GM13976 (cell line): ENCODE results near the gene TMPRSS9.

ENCODE experiments used
- DNase-seq: peaks from one replicate; pipeline ENCODE4 v3.0.0; 2012; ENCODE audit warnings: low spot score
- in situ Hi-C: fragments of 300-500 bp; cut with MboI; formaldehyde crosslinking; loops from one replicate; pipeline ENCODE4 v1.12.0; 2022; ENCODE audit warnings: low sequenced_read_pairs, mixed read lengths, inconsistent platforms; ENCODE audit not compliant: unreplicated experiment
- TF ChIP-seq, protein P1 (sequence below): IDR thresholded peaks from 2 replicates; pipeline ENCODE4 v1.5.1; 2012; ENCODE audit warnings: borderline replicate concordance, mild to moderate bottlenecking; ENCODE audit not compliant: insufficient read depth; ENCODE audit errors: extremely low read depth, missing control alignments, control extremely low read depth

Gene TMPRSS9

GRCh38 chr19:2359992-2360685 is at the start of gene TMPRSS9:
Gene TMPRSS9, plus strand, starts transcription at chr19:2360265. Its CDS starts 29,521 bp downstream, at chr19:2389786.
- DNase-seq, result no peak
- TF ChIP-seq, protein P1, sequence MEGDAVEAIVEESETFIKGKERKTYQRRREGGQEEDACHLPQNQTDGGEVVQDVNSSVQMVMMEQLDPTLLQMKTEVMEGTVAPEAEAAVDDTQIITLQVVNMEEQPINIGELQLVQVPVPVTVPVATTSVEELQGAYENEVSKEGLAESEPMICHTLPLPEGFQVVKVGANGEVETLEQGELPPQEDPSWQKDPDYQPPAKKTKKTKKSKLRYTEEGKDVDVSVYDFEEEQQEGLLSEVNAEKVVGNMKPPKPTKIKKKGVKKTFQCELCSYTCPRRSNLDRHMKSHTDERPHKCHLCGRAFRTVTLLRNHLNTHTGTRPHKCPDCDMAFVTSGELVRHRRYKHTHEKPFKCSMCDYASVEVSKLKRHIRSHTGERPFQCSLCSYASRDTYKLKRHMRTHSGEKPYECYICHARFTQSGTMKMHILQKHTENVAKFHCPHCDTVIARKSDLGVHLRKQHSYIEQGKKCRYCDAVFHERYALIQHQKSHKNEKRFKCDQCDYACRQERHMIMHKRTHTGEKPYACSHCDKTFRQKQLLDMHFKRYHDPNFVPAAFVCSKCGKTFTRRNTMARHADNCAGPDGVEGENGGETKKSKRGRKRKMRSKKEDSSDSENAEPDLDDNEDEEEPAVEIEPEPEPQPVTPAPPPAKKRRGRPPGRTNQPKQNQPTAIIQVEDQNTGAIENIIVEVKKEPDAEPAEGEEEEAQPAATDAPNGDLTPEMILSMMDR, result no peak
- in situ Hi-C loops, result no loop called here

DNA sequence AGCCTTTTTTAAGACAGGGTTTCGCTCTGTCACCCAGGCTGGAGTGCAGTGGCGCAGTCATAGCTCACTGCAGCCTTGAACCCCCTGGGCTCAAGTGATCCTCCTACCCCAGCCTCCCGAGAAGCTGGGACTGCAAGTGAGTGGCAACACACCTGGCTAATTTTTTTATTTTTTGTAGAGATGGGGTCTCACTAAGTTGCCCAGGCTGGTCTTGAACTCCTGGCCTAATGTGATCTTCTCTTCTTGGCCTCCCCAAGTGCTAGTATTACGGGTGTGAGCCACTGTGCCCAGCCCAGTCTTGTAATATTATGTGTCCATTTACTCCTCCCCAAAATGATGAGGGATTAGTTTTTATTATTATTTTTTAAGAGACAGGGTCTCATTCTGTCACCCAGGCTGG is 49.0 kb upstream of the TMPRSS9 start:
- DNase-seq, result no peak
- in situ Hi-C loops, result no loop called here
- TF ChIP-seq, protein P1, result no peak

DNA sequence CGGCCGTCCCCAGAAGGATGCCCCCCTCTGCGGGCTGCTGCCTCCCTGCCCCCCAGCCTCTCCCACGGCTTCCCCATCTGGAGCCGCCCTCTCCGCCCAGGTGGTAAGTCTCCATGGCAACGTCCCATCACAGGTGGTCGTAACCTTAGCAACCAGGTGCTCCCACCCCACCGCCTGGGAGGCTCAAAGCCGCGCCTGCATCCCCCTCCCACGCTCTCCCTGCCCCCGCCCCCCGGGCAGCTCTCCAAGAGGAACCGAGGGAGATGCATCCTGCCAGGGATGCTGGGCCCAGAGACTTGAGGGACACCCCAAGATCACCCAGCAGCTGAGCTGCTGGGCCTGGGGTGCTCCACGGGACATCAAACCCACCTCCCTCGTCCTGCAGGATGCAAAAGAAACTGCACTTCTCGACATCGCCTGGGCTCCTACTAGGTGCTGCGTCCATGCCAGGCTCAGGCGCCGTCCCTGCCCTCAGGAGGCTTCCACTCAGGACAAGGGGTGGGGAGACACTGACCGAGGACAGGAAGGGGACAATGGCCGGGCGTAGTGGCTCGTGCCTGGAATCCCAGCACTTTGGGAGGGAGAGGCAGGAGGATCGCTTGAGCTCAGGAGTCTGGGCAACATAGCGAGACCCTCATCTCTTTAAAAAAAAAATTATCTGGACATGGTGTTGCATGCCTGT is 47.1 kb upstream of the TMPRSS9 start:
- in situ Hi-C loops, result no loop called here
- TF ChIP-seq, protein P1, result no peak
- no peak for DNase-seq

DNA sequence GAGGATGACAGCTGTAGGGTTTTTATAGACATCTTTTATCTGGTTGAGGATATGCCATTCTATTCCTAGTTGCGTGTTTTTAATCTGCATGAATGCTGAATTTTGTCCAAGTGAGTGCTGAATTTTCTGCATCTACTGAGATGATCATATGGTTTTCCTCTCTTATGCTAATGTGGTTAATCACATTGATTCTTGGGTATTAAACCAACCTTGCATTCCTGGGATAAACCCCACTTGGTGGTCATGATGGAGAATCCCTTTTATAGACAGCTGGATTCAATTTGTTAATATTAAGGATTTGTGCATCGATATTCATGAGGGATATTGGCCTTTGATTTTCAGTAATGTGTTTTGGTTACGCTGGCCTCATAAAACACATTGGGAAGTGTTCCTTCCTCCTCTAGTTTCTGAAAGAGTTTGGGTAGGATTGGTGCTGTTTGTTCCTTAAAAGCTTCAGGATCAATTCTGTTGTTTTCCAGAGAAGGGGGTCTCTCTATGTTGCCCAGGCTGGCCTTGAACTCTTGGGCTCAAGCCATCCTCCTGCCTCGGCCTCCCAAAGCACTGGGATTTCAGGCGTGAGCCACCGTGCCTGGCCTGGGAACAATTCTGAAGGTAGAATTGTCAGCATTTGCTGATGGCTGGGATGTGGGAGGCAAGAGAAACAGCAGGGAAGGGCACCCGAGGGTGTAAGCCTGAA is 44.8 kb upstream of the TMPRSS9 start:
- in situ Hi-C loops, result no loop called here
- no peak for DNase-seq
- TF ChIP-seq, protein P1, result no peak

DNA sequence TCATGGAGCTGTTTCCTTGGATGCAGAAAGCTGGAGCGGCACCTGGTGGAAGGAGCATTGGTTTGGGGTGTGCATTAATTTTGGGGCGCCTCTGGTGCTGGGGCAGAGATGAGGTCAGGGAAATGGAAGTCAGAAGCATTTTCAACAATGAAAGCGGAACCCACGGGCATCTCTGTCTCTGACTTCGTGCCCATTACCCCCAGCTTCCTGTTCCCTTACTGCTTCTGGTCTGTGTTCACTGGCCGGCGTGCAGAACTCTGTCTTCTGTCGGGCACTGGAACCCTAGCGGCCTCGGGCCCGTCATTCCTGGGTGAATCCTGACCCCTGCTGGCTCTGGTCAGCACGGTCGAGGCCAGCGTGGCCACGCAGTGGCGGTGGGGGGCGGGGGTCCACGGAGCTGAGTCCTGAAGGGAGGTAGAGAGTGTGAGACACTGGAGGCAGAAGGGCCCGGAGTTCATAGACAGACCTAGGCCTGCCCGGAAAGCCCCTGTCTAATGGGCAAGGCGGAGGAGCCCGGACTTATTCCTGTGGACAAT is 44.2 kb upstream of the TMPRSS9 start:
- TF ChIP-seq, protein P1, result peak; percentile 57
- DNase-seq, result peak; percentile 77

GRCh38 chr19:2317300-2317699 is 42.8 kb upstream of the TMPRSS9 start:
- in situ Hi-C loops, result no loop called here
- TF ChIP-seq, protein P1, result no peak
- no peak for DNase-seq

More for the DNA sequence above, 44.2 kb upstream of the TMPRSS9 start:
- in situ Hi-C loops, result no loop called here
